Neuron (in vitro differentiated cells): Measurements from ENCODE around the gene CCDC126.

Source experiments
- H2AFZ ChIP-seq: one replicate; pipeline ENCODE4 v1.6.1; 2013; ENCODE audit warnings: low read depth, mild to moderate bottlenecking, inconsistent platforms, low read length, moderate library complexity
- H3K27me3 ChIP-seq: one replicate; pipeline ENCODE4 v1.6.1; 2013; ENCODE audit warnings: low read length; ENCODE audit not compliant: insufficient read depth
- H3K36me3 ChIP-seq: one replicate; pipeline ENCODE4 v1.6.1; 2013; ENCODE audit warnings: low read length; ENCODE audit not compliant: insufficient read depth
- H3K4me1 ChIP-seq: one replicate; pipeline ENCODE4 v1.6.1; 2013; ENCODE audit warnings: low read length; ENCODE audit not compliant: insufficient read depth
- H3K4me3 ChIP-seq: 2 replicates; pipeline ENCODE4 v1.5.1; 2013; ENCODE audit warnings: mild to moderate bottlenecking, low read length, moderate library complexity
- H3K9me3 ChIP-seq: one replicate; pipeline ENCODE4 v1.6.1; 2013; ENCODE audit warnings: low read length

Gene CCDC126

DNA sequence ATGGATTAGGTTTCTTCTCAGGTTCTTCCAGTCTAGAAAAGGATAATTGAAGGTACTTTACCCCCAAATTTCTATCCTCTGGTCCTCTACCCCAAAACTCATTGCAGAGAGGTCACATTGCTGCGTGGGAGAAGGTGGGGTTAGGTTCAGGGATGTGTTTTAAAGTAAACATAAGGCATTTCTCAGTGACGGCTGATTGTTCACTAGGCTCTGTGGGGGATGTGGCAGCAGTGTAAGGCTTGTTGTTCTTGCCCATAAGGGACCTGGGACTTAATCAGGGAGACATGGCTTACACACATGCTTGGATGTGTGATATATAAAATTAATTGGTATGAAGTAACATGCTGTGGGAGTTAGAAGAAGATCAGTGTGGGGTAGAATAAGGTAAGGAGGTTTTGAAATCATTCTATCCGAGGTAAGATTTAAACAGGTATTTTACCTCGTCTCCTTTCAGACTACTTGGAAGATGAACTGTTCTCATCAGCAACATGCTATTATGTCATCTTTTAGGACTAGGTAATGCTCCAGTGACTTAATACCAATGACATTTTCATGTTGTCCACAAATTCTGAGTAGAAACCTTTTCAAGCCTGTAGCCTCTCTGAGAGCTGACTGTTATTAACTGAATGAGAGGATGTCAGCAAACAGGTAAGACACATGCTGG, 6.6 kb downstream of the CCDC126 start:
- Histone ChIP-seq H3K9me3 (no peaks in the 10 kb centered on the region), H3K27me3 (no peaks in the 10 kb centered on the region), H2AFZ (no peak overlapping the region), H3K36me3 (no peaks in the 10 kb centered on the region), H3K4me3 (no peak overlapping the region), H3K4me1 (peaks cover 22% of the 10 kb centered on the region)

DNA sequence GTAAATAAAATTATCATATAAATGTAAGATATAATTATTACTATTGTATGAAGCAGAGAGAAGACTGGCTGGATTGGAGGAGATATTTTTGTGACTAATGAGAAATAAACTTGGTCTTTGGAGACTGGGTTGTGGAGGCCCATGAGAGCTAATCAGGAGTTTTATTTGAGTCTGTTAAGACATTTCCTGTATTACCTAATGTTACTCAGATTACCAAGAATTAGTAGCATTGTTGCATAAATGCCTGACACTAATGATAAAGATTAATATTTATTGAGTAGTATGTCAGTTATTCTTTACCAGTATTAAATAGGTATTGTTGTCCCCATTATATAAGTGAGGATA, 7.1 kb downstream of the CCDC126 start:
- Histone ChIP-seq H3K27me3 (no peaks in the 10 kb centered on the region), H3K4me1 (peaks cover 17% of the 10 kb centered on the region), H2AFZ (no peak overlapping the region), H3K9me3 (no peaks in the 10 kb centered on the region), H3K36me3 (no peaks in the 10 kb centered on the region), H3K4me3 (no peak overlapping the region)

DNA sequence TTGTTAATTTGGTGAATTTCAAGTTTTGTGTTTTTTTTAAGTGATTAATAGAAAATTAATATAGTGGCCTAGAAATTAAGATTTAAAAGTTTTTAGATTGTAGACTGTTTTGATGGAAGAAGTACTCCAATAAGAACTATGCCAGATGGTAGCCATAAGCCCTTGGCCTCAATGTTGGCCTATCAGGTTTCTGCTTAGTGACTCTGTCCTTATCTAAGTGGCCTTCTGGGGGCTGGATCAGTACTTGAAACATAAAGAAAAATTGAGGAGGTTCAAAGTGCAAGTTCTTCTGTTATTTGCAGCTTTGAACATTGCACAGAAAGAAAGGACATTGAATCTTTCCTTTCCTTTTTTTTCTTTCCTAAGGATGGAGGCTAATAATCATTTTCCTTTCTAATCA, 9.9 kb downstream of the CCDC126 start:
- H3K36me3 ChIP-seq = peaks cover 5% of the 10 kb centered on the region
- H2AFZ ChIP-seq = no peak overlapping the region
- H3K4me1 ChIP-seq = peaks cover 15% of the 10 kb centered on the region
- H3K27me3 ChIP-seq = no peaks in the 10 kb centered on the region
- peaks cover 2% of the 10 kb centered on the region for H3K9me3 ChIP-seq
- H3K4me3 ChIP-seq = no peak overlapping the region

DNA sequence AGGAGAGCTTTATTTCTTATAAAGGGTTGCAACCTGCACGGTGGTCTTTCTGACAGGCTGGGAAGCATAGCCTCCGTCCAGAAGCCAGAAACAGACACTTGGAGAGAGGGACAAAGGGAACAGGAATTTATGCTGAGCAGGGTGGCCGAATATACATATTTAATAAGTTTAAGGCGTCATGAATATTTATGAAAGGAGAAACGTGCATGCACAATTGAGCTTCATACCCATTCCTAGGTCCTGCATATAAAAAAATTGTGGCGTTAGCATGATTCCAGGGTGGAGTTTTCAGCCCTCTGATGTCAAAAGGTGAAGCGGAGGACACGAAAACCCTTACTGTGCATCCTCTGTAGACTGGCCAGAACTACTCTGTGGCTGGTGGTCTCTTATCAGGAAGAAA, 10.7 kb downstream of the CCDC126 start:
- no peak overlapping the region for H3K4me3 ChIP-seq
- peaks cover 8% of the 10 kb centered on the region for H3K9me3 ChIP-seq
- no peak overlapping the region for H2AFZ ChIP-seq
- peaks cover 12% of the 10 kb centered on the region for H3K36me3 ChIP-seq
- H3K27me3 ChIP-seq = no peaks in the 10 kb centered on the region
- peaks cover 12% of the 10 kb centered on the region for H3K4me1 ChIP-seq

DNA sequence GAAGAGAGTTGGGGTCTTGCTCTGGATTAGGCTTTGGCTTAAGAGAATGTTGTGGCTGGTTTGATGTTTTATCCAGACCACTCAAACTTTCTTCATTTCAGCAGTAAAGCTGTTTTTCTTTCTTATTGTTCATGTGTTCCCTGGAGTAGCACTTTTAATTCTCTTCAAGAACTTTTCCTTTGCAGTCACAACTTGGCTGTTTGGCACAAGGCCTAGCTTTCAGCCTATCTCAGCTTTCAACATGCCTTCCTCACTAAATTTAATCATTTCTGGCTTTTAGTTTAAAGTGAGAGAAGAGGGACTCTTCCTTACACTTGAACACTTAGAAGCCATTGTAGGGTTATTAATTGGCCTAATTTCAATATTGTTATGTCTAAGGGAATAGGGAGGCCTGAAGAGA, 18.1 kb downstream of the CCDC126 start:
- H2AFZ ChIP-seq = no peak overlapping the region
- H3K4me3 ChIP-seq = no peak overlapping the region
- peaks cover 30% of the 10 kb centered on the region for H3K9me3 ChIP-seq

DNA sequence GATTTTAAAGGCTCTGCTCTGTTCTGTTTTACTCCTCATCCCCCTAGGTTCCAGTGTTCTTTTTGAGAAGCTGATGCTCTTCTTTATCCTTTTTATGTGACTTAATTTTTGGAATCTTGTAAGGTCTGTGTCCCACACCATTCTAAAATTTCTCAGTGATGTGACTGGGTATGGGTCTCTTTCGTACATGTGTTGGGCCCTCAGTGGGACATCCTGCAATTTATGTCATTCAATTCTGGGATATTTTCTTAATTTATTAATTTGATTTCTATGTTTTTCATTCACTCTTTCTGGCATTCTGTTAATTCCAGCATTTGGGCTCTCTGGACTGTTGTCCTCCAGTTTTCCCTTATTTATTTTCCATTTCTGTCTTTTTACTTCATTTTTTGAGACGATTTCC, 19.4 kb downstream of the CCDC126 start:
- Histone ChIP-seq H3K9me3 (peaks cover 28% of the 10 kb centered on the region), H3K27me3 (no peaks in the 10 kb centered on the region), H3K4me3 (no peak overlapping the region), H3K4me1 (no peaks in the 10 kb centered on the region), H3K36me3 (peaks cover 30% of the 10 kb centered on the region), H2AFZ (no peak overlapping the region)

More for the DNA sequence above, 18.1 kb downstream of the CCDC126 start:
- H3K27me3 ChIP-seq = no peaks in the 10 kb centered on the region
- peaks cover 33% of the 10 kb centered on the region for H3K36me3 ChIP-seq
- H3K4me1 ChIP-seq = no peaks in the 10 kb centered on the region

DNA sequence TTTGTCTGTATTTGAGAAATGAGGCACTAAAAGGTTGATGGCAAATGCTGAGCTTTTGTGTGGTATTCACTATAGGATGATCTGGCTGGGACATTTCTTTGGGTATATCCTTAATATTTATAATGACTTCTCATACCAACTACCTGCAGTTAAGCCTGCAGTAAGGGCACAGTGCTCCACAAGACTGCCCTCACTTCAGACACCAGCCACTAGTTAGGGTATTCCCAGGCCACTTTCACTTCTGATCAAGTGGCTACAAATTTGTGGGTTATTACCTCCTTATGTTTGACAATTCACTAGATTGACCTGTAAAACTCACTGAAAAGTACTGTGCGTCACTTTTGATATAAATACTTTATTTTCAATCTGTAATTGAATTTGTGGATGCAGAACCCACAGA, 20.3 kb downstream of the CCDC126 start:
- Histone ChIP-seq H3K27me3 (no peaks in the 10 kb centered on the region), H3K4me1 (peaks cover 2% of the 10 kb centered on the region), H2AFZ (no peak overlapping the region), H3K36me3 (peaks cover 25% of the 10 kb centered on the region), H3K4me3 (no peak overlapping the region), H3K9me3 (peaks cover 24% of the 10 kb centered on the region)

DNA sequence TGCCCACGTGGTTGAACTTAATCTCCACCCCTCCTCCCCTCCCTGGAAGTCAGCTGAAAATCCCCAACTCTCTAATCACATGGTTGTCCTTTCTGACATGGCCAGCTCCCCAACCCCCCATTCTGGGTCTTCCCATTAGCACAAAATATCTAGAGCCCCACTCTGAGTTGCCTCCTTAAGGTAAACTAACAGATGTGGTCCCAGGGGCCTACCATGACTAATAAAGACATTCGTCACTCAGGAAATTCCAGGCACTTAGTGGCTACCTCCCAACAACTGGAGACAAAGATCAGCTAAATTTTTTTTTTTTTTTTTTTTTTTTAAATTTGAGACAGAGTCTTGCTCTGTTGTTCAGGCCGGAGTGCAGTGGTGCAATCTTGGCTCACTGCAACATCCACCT, 21.1 kb downstream of the CCDC126 start:
- Histone ChIP-seq H3K9me3 (peaks cover 19% of the 10 kb centered on the region), H3K4me1 (peaks cover 3% of the 10 kb centered on the region), H3K27me3 (no peaks in the 10 kb centered on the region)

DNA sequence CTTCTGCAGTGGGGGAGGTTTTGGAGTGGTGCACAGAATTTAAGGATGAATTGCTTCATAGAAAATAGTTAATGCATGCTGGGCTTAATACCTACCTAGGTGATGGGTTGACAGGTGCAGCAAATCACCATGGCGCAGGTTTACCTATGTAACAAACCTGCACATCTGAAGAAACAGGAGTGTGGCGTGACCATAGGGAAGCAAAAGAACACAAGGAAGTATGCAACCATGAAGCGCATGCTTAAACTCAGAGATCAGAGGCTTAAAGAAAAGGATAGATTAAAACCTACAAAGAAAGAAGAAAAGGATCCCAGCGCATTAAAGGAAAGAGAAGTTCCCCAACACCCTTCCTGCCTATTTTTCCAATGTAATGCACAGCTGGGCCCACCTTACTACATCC, 22.0 kb downstream of the CCDC126 start:
- no peaks in the 10 kb centered on the region for H3K27me3 ChIP-seq
- H2AFZ ChIP-seq = no peak overlapping the region
- H3K4me3 ChIP-seq = no peak overlapping the region
- H3K4me1 ChIP-seq = peaks cover 6% of the 10 kb centered on the region
- peaks cover 10% of the 10 kb centered on the region for H3K36me3 ChIP-seq
- peaks cover 16% of the 10 kb centered on the region for H3K9me3 ChIP-seq

More for the DNA sequence above, 21.1 kb downstream of the CCDC126 start:
- Histone ChIP-seq H3K4me3 (no peak overlapping the region), H2AFZ (no peak overlapping the region), H3K36me3 (peaks cover 17% of the 10 kb centered on the region)

DNA sequence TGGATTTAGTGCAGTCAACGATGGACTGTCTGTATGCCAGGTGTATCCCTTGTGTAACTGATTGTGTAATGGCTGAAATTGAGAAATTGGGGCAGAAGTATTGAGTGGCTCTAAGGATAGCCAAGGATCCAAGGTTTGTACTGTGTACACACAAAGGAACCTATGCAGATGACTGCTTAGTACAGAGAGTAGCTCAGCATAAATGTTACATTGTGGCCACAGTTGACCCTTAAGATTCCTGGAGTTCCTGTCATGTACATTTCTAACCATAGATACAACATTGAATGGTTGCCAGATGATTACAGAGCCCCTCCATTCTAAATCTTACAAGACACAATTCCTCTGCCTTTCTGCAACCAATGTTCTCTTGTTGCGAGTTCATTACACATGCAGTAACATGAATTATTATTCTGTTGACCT, 25.3 kb downstream of the CCDC126 start:
- H3K9me3 ChIP-seq = peaks cover 11% of the 10 kb centered on the region
- no peaks in the 10 kb centered on the region for H3K27me3 ChIP-seq
- H3K4me1 ChIP-seq = peaks cover 6% of the 10 kb centered on the region
- no peak overlapping the region for H2AFZ ChIP-seq
- H3K36me3 ChIP-seq = peaks cover 8% of the 10 kb centered on the region
- H3K4me3 ChIP-seq = no peak overlapping the region

DNA sequence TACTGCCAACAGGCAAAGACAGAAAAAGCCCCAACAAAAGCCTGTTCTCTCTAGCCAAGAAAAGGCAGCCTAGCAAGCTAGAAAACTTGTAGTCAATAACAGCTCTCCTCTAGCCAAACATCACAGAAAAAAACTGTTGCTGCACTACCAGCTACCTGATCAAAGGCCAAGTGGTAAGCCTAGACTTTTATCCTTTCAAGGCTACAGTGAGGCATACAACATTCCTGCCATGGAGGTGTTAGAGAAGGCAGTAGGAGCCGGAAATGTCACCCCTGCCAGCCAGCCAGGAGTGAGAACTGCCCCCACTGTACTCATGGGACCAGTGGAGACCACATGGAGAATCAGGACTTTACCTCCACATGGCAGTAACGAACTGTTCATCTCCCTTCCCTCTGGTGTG, 31.2 kb downstream of the CCDC126 start:
- Histone ChIP-seq H3K27me3 (no peaks in the 10 kb centered on the region), H3K4me3 (no peak overlapping the region), H3K4me1 (peaks cover 1% of the 10 kb centered on the region), H3K36me3 (peaks cover 8% of the 10 kb centered on the region), H2AFZ (no peak overlapping the region), H3K9me3 (no peaks in the 10 kb centered on the region)

DNA sequence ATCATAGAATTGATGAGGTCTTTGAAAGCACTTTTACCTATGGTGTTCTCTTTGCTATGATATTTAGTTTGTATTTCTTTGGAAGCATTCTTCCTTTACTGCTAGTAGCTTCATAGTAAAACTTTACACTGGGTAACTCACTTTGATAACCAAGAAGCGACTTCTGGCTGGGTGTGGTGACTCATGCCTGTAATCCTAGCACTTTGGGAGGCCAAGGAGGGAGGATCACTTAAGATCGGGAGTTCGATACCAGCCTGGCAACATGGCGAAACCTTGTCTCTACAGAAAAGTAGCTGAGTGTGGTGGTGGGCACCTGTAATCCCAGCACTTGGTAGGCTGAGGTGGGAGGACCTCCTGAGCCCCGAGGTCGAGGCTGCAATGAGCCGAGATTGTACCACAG, 36.2 kb downstream of the CCDC126 start:
- no peaks in the 10 kb centered on the region for H3K9me3 ChIP-seq
- no peaks in the 10 kb centered on the region for H3K4me1 ChIP-seq
- peaks cover 4% of the 10 kb centered on the region for H3K36me3 ChIP-seq
- no peak overlapping the region for H3K4me3 ChIP-seq
- H3K27me3 ChIP-seq = no peaks in the 10 kb centered on the region
- no peak overlapping the region for H2AFZ ChIP-seq

DNA sequence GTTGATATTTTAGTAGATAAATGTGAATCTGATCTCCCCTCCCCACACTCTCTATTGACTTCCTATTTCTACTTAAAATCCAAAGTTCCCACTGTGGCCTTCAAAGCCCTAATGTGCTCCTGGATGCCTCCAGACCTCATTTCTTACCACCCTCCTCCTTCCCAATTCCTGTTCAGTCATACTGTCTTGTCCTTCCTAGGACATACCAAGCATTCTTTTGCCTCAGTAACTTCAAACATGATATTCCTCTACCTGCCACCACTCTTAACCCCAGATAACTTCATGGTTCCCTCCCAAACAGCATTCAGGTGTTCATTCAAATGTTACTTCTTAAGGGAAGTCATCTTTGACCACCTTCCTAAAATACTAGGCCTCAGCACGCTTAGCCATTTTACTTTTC, 48.6 kb downstream of the CCDC126 start:
- H3K9me3 ChIP-seq = no peaks in the 10 kb centered on the region
- H3K4me1 ChIP-seq = no peaks in the 10 kb centered on the region
- no peak overlapping the region for H3K4me3 ChIP-seq
- no peaks in the 10 kb centered on the region for H3K36me3 ChIP-seq
- no peaks in the 10 kb centered on the region for H3K27me3 ChIP-seq
- no peak overlapping the region for H2AFZ ChIP-seq

DNA sequence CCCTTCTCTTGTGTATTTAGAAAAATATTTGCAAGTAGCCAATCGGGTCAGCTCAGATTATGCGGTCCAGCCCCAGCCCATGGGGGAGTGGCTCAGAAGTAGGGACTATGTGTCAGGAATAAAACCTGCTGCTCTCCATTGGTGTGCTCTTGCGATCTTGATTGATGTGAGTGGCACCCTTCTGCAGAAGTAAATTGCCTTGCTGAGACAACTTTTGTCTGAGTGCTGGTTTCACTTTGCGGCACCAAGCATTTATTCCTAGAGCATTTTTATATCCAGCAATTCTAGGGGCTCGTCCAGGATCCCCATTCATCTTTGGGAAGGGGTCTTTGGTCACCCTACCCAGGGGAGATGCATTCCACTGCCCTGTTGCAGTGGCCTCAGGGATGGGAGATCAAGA, 56.8 kb downstream of the CCDC126 start:
- Histone ChIP-seq H3K4me3 (no peak overlapping the region), H3K36me3 (no peaks in the 10 kb centered on the region), H3K9me3 (peaks cover 4% of the 10 kb centered on the region), H2AFZ (no peak overlapping the region), H3K27me3 (no peaks in the 10 kb centered on the region), H3K4me1 (no peaks in the 10 kb centered on the region)
